ENCODE data around the gene HUWE1.
"Not testable (repeated sequence)": the region's sequence is repeated elsewhere in the genome, so short reads cannot be mapped to it uniquely, and the experiment has no call there.

Gene HUWE1

GRCh38 chrX:53606456-53606855 is 80.1 kb downstream of the HUWE1 start:
- no peak for DNase-seq (ENCODE audit: low read depth, low spot score)

- no peak for DNase-seq (ENCODE audit: low read depth, low spot score)
Observed at GRCh38 chrX:53605004-53605403, 81.5 kb downstream of the HUWE1 start.

GRCh38 chrX:53599781-53600396 is 86.6 kb downstream of the HUWE1 start:
- peak; percentile 7 for DNase-seq (ENCODE audit: low read depth, low spot score)

GRCh38 chrX:53598169-53598568 is 88.3 kb downstream of the HUWE1 start:
- DNase-seq (ENCODE audit: low read depth, low spot score), result no peak

- DNase-seq (ENCODE audit: low read depth, low spot score), result no peak
Observed at GRCh38 chrX:53595266-53595810, 91.2 kb downstream of the HUWE1 start.

- peak; percentile 27 for DNase-seq (ENCODE audit: low read depth, low spot score)
Observed at GRCh38 chrX:53594354-53594753, 92.2 kb downstream of the HUWE1 start.

- no peak for DNase-seq (ENCODE audit: low read depth, low spot score)
Observed at GRCh38 chrX:53587795-53588420, 98.6 kb downstream of the HUWE1 start.

GRCh38 chrX:53584891-53585290 is 101.6 kb downstream of the HUWE1 start:
- no peak for DNase-seq (ENCODE audit: low read depth, low spot score)

- DNase-seq (ENCODE audit: low read depth, low spot score), result no peak
Observed at GRCh38 chrX:53583571-53583970, 102.9 kb downstream of the HUWE1 start.

GRCh38 chrX:53580742-53581504 is 105.6 kb downstream of the HUWE1 start:
- DNase-seq (ENCODE audit: low read depth, low spot score), result no peak

GRCh38 chrX:53571494-53571893 is 115.0 kb downstream of the HUWE1 start:
- DNase-seq (ENCODE audit: low read depth, low spot score), result no peak

- DNase-seq (ENCODE audit: low read depth, low spot score), result no peak
Observed at GRCh38 chrX:53563324-53563723, 123.2 kb downstream of the HUWE1 start.

- DNase-seq (ENCODE audit: low read depth, low spot score), result no peak
Observed at GRCh38 chrX:53561912-53562311, 124.6 kb downstream of the HUWE1 start.

- no peak for DNase-seq (ENCODE audit: low read depth, low spot score)
Observed at GRCh38 chrX:53558646-53559045, 127.9 kb downstream of the HUWE1 start.

GRCh38 chrX:53556868-53557267 is 129.7 kb downstream of the HUWE1 start:
- no peak for DNase-seq (ENCODE audit: low read depth, low spot score)

- DNase-seq (ENCODE audit: low read depth, low spot score), result no peak
Observed at GRCh38 chrX:53550756-53551463, 135.6 kb downstream of the HUWE1 start.

GRCh38 chrX:53547668-53548067 is 138.9 kb downstream of the HUWE1 start:
- no peak for DNase-seq (ENCODE audit: low read depth, low spot score)

- DNase-seq (ENCODE audit: low read depth, low spot score), result no peak
Observed at GRCh38 chrX:53544936-53545335, 141.6 kb downstream of the HUWE1 start.

GRCh38 chrX:53538781-53539180 is 147.7 kb downstream of the HUWE1 start:
- no peak for DNase-seq (ENCODE audit: low read depth, low spot score)

GRCh38 chrX:53531255-53531966 is 155.1 kb downstream of the HUWE1 start:
- not testable (repeated sequence) for DNase-seq (ENCODE audit: low read depth, low spot score)

GRCh38 chrX:53526999-53527398 is 159.5 kb downstream of the HUWE1 start:
- DNase-seq (ENCODE audit: low read depth, low spot score), result no peak

All from astrocyte of the hippocampus (primary cell).